H4 (cell line): Measurements from ENCODE around the gene WNT5B. TPM values are rescaled to one million over a fixed set of nuclear protein-coding genes. Genes with fewer than 3 reads are reported as not detected.
A peak's percentile ranks its signal among the peaks of the same experiment; 100 is the strongest.

ENCODE experiments used
- DNase-seq: peaks from one replicate; pipeline ENCODE4 v3.0.0-alpha.2; 2015; ENCODE audit warnings: low spot score
- total RNA-seq: library from RNA; depleted of rRNA; stranded (reverse); fragments of >200 nt; shearing (Covaris generic); gene quantifications from 2 replicates; pipeline ENCODE4 v1.2.3, GENCODE V29; 2014; rRNA removed

WNT5B gene
- 3.8 and 6.4 TPM in 2 replicates for total RNA-seq

DNA sequence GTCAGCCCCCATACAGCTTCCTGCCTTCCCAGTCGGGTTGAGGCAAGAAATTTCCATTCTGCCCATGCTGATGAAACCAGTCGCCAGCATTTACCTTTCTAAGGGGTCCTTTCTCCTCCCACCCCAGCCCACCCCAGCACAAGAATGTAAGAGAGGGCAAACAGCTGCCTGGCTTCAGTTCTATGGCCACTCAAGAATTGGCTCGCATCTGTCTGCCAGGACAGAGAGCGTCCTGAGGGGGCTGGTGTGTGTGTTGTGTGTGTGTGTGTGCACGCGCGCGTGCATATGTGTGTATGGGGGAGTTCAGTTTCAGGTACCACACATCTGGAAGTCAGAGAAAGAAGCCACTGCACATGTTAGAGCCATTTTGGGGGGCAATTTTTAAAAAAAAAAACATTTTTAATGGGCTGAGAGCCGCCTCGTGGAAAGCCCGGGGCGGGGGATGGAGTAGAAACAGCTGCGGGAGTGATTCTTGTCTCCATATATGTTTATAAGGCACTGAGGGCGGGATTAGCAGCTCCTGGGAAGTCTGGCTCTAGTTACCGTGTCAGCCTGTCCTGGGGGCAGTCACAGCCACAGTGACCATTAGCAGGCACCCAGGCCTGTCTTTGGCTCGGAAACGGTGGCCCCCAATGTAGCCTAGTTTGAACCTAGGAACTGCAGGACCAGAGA is at the start of gene WNT5B:
Gene WNT5B (plus strand): TSS at position 566 of the 672 bp plus-strand sequence. CDS start 2,124 bp downstream, outside the sequence.
- DNase-seq: no peak

DNA sequence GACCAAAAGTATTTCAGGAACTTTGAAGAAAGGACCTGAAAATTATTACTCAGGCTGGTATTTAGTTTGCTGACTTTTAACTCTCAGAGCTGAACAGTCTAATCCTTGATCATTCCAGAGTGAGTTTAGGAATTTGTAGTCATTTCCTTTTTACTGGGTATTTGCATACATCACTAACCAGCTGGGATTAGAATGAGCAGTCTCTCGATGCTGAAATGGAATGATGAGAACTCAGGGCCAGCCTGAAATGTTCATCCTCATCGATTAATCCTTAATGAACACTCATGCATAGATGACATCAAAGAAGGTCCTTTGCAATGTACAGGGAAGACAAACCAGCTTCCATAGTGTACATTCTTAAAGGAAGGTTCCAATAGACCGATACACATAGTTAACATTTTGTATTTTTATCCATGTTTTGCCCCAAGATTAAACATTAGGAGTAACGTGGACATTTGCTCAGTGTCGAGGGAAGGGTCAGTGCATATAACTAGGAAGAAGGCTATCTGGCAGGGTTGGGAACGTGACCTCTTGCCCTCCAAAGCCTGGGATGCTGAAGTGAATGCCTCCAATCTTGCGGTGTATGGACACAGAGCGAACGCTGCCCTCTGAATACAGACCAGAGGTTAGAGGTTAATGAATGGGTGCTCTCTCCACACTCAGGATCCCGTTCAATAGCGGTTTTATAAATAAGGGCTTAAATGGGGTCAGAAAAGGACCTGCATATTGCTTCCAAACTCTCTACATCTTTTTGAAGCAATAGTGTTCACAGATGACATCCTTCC is 49.2 kb upstream of the WNT5B start:
- DNase-seq: no peak

DNA sequence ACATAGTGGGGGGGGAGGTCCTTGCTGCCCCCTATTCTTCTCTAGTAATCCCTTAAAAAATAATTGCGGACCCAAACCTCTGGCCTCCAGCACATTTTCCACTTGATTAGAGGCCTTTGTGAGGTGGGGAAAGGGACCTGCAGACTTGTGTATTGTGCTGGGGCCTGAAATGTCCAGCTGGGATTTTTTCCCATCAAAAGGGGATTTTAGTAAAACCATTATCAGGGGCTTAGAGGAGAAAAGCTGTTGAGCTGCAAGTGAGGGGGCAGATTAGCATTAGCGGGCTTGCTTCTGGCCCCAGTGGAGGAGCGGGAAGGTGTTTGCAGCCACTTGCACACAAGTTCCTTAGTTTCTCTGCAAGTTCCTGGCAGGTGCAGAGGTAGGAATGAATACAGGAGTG is 48.5 kb upstream of the WNT5B start:
- DNase-seq: no peak

DNA sequence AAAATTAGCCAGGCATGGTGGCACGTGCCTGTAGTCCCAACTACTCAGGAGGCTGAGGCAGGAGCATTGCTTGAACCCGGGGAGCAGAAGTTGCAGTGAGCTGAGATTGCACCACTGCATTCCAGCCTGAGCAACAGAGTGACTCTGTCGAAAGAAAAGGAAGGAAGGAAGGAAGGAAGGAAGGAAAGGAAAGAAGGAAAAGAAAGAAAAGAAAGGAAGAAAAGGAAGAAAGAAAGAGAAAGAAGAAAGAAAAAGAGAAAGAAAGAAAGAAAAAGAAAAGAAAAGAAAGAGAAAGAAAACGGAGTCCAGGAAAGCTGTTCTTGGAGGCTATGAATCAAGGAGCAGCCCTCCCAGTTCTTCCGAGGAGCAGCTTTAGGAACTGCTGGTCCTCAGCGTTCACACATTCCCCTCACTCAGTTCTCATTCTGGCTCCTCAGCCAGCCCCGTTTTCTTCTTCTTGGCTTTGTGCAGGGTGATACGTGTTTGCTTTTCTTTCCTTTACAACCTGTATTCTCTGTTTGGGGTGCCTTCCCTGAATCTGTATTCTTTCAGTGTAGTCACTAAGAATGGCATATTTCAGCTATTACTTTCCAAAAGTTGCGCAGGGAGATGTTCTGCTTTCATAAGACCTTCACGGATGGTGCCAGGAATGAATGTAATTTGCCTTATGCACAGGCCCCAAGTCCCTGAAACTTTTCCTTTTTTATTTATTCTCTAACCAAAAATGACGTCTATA is 46.9 kb upstream of the WNT5B start:
- DNase-seq: no peak

DNA sequence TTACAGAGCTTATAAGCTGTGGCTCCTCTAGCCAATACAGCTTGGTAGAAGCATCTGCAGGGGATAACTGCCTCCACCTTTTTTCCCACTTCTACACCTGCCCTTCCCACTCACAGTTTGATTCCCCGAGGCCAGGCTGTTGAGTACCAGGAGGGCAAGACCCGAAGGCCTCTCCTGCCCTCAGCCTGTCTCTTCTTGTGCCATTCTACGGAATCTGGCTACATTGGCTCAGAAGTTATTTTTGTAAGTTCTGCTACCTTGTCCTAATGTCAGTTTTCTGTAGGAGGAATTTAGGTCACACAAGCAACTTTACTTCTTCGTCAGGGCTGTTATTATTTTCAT is 46.4 kb upstream of the WNT5B start:
- DNase-seq: no peak

DNA sequence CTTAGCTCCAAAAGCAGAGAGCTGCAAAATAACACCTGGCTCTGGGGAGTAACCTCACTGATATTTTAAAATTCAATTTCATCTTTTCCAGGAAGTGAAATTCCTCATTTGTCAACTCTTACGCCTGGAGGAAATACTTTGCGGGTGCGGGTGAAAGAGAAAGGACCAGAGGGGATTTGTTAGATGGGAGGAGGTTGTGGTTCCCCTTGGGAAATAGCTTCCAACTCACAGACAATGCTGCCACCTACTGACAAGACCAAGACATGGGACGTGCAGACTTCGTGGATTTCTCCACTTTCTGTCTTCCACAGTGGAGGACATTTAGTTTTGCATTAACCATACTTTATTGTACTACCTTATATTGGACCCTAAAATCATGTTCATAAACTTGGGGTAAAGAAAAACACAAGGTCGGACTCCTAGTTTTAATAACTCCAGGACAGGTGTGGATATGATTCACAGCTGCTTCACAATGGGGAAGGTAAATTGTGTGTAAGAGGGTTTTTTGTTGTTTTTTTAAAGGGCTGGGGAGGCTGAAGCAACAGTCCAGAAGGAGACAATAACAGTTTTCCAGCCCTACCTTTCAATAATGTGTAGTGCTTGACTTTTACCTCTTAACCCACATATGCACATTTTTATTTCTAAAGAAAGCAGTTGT is 45.5 kb upstream of the WNT5B start:
- DNase-seq: peak; percentile 86

DNA sequence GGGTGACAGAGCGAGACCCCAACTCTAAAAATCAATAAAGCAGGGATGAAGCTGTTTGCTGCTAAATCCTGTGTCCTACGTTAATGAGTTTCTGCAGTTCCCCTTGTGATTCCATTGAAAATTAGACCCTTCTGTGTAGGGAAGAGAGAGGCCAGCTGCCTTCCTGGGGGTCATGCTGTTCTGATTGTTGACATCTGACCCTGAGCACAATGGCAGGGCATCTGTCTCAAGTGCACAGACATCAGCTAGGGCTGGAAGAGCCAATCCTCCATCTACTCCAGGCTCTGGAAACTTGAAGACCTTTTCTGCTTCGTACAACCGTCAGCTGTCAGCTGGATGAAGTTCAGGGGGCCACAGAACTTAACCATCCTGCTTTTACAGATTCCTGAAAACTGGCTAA is 44.7 kb upstream of the WNT5B start:
- no peak for DNase-seq

DNA sequence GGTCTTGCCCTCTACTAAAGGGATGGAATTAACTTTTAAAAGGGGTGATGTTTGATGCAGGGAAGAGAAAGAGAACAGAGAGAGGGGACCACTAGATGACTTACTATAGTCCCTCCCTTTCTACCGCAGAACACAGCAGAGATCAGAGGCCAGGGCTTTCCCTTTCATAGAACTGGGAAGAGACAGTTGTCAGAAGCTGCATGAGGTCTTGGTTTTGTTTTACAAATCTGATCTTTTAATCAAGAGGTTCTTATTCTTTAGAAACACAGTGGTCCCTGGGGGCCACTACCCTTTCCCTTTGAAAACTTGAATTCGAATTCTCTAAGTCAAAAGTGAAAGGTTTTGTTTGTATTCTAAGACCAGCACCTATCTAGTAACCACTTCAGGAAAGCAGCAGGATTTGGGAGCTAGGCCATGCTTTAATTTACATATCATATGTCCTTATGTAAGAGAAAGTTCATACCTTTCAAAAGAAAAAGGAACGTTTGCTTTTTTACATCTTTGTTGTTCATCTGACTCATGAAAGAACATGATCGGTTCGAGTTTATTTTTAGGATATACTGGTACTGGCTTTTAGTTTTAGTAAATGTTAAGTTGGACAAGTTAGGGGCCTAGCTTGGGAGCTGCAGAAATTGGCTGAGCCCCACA is 41.0 kb upstream of the WNT5B start:
- DNase-seq: no peak

DNA sequence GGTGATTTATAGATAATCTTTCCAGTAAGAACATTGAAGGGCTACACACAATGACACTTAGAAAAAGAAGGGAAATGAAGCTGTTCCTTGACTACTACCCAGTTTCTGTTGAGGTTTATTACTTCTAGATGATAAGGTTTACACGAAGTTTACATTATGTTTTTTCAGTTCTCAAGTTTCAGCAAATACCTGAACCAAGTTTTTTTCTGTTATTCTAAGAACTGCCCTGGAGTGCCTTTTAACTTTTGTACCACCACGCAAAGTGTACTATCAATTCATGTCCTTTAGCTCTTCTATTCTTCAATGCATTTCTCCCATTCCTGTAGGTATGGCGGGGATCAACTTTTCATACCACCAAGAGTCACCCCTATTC is 40.5 kb upstream of the WNT5B start:
- no peak for DNase-seq

DNA sequence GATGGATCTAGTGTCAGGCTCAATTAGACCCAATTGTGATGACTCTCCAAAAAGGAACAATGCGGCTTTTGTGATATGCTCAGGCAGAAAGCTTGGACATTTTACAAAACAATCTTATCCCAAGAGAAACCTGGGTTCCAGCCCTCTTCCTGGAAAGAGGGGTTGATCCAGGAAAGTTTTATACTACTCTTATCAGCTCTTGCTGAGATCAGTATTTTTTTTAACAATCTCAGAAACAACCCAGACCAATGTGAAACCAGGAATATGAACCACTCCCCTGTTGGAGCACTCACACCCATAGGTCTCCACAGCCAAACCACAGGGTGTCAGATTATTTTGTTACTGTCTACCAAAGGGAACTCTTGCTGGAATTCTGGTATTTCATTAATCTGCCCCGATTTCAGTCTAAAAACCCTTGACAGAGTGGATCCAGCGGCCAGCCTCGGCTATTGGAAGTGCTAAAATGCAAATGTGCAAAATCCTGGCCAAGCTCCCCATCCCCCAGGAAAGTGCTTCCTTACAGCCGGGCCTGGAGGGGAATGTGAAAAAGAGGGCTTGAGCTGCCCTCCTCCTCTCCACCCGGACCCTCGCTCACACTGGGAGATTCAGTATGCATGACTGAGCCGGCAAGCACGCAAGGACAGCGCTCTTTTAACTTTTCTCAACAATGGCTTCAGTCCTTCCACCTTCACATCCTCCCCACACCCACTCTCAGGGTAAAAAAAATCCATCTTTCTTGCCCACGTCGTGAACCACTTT is 38.6 kb upstream of the WNT5B start:
- DNase-seq: no peak

DNA sequence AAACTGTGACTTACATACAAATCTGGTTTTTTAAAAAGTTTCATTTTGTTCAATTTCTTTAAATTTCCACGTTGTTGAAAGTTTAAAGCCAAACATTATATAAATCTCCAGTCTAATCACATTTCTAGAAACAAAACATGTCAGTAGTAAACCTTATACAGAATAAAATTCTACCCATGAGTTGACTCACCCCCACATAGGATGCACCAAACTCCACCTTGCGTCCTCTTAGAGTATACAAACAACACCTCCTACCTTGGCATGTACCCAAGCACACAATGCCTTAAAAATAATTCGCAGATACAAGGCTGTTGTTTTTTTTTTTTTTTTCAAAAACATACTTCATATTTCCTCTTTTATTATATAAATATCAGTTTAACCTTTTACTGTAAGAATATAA is 38.0 kb upstream of the WNT5B start:
- DNase-seq: peak; percentile 58

DNA sequence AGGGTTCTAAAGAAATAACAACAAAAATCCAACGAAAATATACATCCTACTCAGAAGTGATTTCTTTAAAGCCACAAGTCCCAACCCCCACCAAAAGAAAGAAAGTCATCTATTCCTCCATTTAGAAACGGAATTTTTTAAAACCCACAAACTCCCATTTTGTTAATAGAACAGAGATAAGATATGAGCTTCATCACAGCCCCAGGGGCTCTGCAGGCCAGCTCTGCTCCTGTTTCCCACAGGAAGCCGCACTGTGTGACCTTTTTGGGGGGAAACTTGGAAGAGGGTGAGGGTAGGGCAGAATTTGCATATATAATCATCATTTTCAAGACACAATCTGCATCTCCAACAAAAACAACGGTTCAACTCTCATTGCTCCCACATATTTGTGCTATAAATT is 37.5 kb upstream of the WNT5B start:
- no peak for DNase-seq

DNA sequence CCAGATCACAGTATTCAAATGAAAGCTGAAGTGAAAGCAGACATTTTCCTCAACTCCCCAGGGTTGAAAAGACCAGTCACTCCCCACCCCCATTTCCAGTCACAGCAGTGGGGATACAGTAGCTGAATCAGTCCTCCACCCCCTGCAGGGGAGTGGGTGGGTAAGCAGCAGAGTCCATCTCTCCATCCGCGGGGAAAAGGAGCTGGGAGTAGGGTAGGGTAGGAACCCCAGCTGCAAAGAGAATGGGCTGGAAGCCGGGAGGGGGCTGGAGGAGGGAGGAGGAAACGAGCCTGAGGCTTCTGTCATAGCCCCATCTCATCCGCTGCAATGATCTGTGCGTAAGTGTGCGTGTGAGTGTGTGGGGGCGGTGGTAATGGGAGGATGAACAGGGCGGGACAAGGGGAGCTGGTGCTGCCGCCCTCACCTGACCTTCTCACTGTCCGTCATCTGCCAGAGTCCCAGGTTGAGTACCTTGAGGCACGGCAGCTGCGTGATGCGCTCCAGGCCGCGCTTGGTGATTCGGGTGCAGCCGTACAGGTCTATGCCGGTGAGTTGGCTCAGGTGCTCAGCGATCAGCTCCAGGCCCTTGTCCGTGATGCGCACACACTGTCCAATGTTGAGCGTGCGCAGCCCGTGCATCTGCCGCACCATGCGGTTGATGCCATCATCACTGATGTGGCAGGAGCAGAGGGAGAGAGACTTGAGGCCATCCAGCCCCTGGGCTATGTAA is 36.4 kb upstream of the WNT5B start:
- DNase-seq: no peak

DNA sequence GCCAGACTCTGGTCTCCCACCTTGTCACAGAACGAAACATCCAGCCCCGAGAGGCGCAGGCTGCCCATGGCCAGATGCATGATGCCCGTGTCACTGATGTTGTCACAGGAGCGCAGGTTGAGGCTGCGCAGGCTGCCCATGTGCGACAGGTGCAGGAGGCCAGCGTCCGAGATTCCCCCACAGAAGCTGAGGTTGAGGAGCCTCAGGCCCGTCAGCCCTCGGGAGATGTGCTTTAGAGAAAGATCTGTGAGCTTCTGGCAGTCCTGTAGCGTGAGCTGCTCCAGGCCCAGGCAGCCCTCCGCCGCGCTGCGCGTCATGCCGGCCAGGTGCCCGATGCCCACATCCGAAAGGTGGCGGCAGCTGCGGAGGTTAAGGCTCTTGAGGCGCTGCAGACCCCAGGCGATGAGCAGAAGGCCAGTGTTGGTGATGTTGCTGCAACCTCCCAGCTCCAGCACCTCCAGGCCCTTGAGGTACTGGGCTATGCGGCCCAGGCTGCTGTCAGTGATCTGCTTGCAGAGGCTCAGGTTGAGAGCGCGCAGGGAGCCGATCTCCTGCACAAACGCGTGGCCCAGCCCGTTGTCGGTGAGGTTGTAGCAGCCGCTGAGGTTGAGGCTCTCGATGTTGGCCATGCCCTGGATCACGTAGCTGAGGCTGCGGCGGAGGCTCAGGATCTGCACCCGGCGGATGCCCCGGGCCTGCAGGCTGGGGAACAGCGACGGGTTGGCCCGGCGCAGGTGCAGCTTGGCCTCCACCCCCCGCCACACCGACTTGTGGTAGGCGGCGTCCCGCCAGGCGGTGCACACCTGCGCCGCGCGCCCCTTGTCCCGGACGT is 35.6 kb upstream of the WNT5B start:
- peak; percentile 27 for DNase-seq

DNA sequence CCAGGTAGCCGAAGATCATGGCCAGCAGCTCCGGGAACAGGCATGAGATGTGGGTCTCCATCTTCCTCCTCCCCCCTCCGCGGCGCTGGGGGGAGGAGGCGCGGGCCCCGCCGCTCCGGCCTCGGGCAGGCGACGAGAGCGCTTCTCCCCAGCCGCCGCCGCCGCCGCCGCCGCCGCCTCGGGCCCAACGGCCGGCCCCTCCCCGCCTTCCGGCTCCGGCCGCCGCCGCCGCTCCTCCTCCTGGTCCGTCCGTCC is 35.1 kb upstream of the WNT5B start:
- DNase-seq: peak; percentile 23

DNA sequence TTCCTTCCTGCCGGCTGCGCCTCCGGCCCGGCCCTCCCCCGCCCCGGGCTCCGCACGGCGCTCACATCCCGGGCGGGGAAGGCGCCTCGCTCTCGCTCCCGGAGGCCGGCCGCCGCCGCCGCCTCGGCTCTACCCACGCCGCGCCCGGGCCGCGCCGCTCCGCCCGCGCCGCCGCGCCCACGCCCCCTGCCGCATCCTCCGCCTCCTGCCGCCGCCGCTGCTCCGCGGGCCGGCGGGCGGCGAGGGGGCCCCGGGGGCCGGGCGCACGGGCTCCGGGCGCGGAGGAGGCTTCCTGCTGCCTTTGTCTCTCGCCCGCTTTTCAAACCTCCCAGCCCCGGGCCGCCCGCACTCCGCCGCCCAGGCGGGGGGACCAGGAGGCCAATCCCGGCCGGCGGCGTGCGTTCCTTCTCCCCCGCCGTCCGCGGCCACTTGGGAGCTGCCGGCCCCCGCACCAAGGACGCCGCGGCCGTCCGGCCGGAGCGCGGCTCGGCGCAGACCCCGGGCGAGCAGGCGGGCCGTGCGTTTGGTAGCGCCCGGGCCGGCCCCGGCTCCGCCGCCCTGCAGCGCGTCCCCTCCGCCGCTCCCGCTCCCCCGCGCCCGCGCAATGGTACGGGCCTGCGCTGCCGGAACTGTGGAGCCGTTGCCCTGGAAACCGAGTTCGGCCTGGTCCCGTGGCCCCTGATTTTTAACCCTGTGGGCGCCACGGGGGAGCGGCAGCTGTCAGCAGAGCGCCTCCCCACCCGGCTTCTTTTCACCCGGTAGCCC is 34.6 kb upstream of the WNT5B start, which contains the start of gene FBXL14:
Gene FBXL14 (minus strand): TSS at position 321 of the 765 bp plus-strand sequence. CDS start 515 bp downstream, outside the sequence.
- DNase-seq: peak; percentile 77

DNA sequence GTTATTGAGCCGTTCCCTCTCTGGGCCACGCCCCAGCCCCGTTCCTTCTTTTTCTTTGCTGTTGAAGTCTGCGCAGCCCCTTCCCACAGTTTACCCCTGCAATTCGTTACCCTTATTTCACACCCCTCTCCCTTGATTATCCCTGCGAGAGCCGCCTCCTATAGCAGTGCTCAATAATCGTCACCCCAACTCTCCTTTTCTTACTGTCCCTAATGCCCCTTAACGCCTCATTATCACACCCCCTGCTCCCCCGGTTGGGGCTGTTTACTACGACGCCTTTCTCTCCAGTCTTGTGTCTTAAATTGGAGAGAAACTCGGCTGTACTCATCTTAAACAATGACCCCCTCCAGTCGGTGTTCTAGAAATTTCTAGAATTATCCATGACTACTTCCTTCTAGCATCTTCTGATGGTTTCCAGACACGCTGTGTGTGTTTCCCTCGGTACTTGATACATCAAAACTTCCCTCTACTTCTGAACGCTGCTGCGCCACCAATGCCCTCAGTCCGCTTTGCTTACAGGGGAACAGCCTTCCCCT is 33.9 kb upstream of the WNT5B start:
- no peak for DNase-seq

DNA sequence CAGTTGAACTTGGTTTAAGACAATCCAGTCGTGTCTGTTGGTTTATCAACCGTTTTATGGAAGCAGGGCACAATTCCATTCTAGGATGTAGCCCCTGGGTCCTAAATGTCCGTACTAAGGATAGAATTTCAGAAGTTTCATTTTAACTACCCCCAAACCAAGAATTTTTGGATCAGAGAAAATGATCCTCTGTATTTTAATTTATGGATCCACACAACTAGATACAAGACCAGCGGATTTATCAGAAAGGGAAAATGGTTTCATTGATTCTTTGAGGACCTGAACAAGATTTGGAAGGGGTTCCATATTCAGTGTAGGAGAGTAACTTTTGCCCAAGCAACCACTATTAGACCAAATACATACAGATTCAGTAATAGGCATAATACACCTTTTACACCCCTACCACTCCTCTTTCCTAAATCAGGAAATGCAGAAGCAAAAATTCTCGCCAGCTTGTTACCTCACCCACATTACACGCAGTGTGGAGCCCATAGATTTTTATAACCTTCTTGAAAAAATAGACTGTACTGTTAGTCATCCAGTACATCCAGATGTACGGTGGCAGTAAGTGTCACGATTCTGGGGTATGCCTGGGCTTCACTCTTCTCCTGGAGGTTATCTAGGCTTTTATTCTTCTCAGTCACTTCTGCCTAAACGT is 33.2 kb upstream of the WNT5B start:
- DNase-seq: no peak
